ENCODE measurements around the gene GRIN2A.

GRIN2A gene

GRCh38 chr16:10130538-10130937 is 51.7 kb downstream of the GRIN2A start:
- no peak for DNase-seq (ENCODE audit: low read depth in 2 of 2)

GRCh38 chr16:10128397-10129258 is 53.6 kb downstream of the GRIN2A start:
- DNase-seq (ENCODE audit: low read depth in 2 of 2): no peak

GRCh38 chr16:10126686-10127085 is 55.5 kb downstream of the GRIN2A start:
- no peak for DNase-seq (ENCODE audit: low read depth in 2 of 2)

- no peak for DNase-seq (ENCODE audit: low read depth in 2 of 2)
Measured at GRCh38 chr16:10123141-10123540, 59.1 kb downstream of the GRIN2A start.

- DNase-seq (ENCODE audit: low read depth in 2 of 2): no peak
Measured at GRCh38 chr16:10122546-10122945, 59.7 kb downstream of the GRIN2A start.

GRCh38 chr16:10121897-10122425 is 60.3 kb downstream of the GRIN2A start:
- no peak for DNase-seq (ENCODE audit: low read depth in 2 of 2)

- no peak for DNase-seq (ENCODE audit: low read depth in 2 of 2)
Measured at GRCh38 chr16:10121491-10121890, 60.7 kb downstream of the GRIN2A start.

- DNase-seq (ENCODE audit: low read depth in 2 of 2): no peak
Measured at GRCh38 chr16:10120953-10121352, 61.3 kb downstream of the GRIN2A start.

GRCh38 chr16:10114409-10114808 is 67.8 kb downstream of the GRIN2A start:
- DNase-seq (ENCODE audit: low read depth in 2 of 2): no peak

- no peak for DNase-seq (ENCODE audit: low read depth in 2 of 2)
Measured at GRCh38 chr16:10113248-10113647, 69.0 kb downstream of the GRIN2A start.

- no peak for DNase-seq (ENCODE audit: low read depth in 2 of 2)
Measured at GRCh38 chr16:10112021-10112420, 70.2 kb downstream of the GRIN2A start.

GRCh38 chr16:10111156-10111761 is 71.0 kb downstream of the GRIN2A start:
- DNase-seq (ENCODE audit: low read depth in 2 of 2): no peak

GRCh38 chr16:10110552-10110951 is 71.7 kb downstream of the GRIN2A start:
- no peak for DNase-seq (ENCODE audit: low read depth in 2 of 2)

GRCh38 chr16:10107081-10107480 is 75.1 kb downstream of the GRIN2A start:
- DNase-seq (ENCODE audit: low read depth in 2 of 2): no peak

- DNase-seq (ENCODE audit: low read depth in 2 of 2): no peak
Measured at GRCh38 chr16:10103700-10104099, 78.5 kb downstream of the GRIN2A start.

- DNase-seq (ENCODE audit: low read depth in 2 of 2): no peak
Measured at GRCh38 chr16:10103118-10103517, 79.1 kb downstream of the GRIN2A start.

GRCh38 chr16:10100829-10101228 is 81.4 kb downstream of the GRIN2A start:
- DNase-seq (ENCODE audit: low read depth in 2 of 2): no peak

GRCh38 chr16:10098991-10099390 is 83.2 kb downstream of the GRIN2A start:
- DNase-seq (ENCODE audit: low read depth in 2 of 2): no peak

- no peak for DNase-seq (ENCODE audit: low read depth in 2 of 2)
Measured at GRCh38 chr16:10097271-10097670, 85.0 kb downstream of the GRIN2A start.

- DNase-seq (ENCODE audit: low read depth in 2 of 2): no peak
Measured at GRCh38 chr16:10093576-10093975, 88.7 kb downstream of the GRIN2A start.

GRCh38 chr16:10090816-10091215 is 91.4 kb downstream of the GRIN2A start:
- DNase-seq (ENCODE audit: low read depth in 2 of 2): no peak

- DNase-seq (ENCODE audit: low read depth in 2 of 2): no peak
Measured at GRCh38 chr16:10088380-10088793, 93.8 kb downstream of the GRIN2A start.

- DNase-seq (ENCODE audit: low read depth in 2 of 2): no peak
Measured at GRCh38 chr16:10087151-10087550, 95.1 kb downstream of the GRIN2A start.
